A673 (cell line): ENCODE measurements around the gene RCBTB2. TPM values are rescaled to one million over a fixed set of nuclear protein-coding genes. Genes with fewer than 3 reads are reported as not detected.

ENCODE experiments used
- BruUV-seq: library from RNA; stranded (reverse); fragments of 400-500 nt; replicated peaks from 2 replicates; lab custom pipeline; 2021; lab: Mats Ljungman, UMichigan
- CTCF ChIA-PET: fragments of 300-600 bp; sonication (Branson Sonifier 250); formaldehyde crosslinking; loops from one replicate; lab custom pipeline; 2022; ENCODE audit warnings: antibody characterized with exemption; lab: Charles Lee
- POLR2A ChIA-PET: fragments of 300-600 bp; sonication (Branson Sonifier 250); formaldehyde crosslinking; loops from one replicate; lab custom pipeline; 2022; ENCODE audit warnings: antibody characterized with exemption; ENCODE audit not compliant: low non-redundant PET; lab: Charles Lee
- DNase-seq: peaks from one replicate; pipeline ENCODE4 v3.0.0-alpha.2; 2015; ENCODE audit warnings: low spot score
- H3K27ac ChIP-seq: fragments of 200-600 bp; sonication (generic); 2 replicates; pipeline ENCODE4 v1.5.1; 2016; ENCODE audit warnings: mixed run types, low read depth, mild to moderate bottlenecking, mixed read lengths, antibody characterized with exemption, low read length; ENCODE audit not compliant: poor library complexity, severe bottlenecking
- H3K27me3 ChIP-seq: fragments of 200-600 bp; sonication (generic); replicated peaks from 2 replicates; pipeline ENCODE4 v1.6.1; 2017; ENCODE audit warnings: mixed run types, low read depth, mild to moderate bottlenecking, mixed read lengths, antibody characterized with exemption, low read length; ENCODE audit not compliant: insufficient read depth, poor library complexity
- H3K36me3 ChIP-seq: fragments of 200-600 bp; sonication (generic); 2 replicates; pipeline ENCODE4 v1.6.1; 2016; ENCODE audit warnings: mixed run types, mild to moderate bottlenecking, mixed read lengths, antibody characterized with exemption, low read length; ENCODE audit not compliant: insufficient read depth, poor library complexity, severe bottlenecking
- H3K4me1 ChIP-seq: fragments of 200-600 bp; sonication (generic); 2 replicates; pipeline ENCODE4 v1.6.1; 2017; ENCODE audit warnings: mixed run types, mild to moderate bottlenecking, mixed read lengths, antibody characterized with exemption, low read length; ENCODE audit not compliant: insufficient read depth, poor library complexity, severe bottlenecking
- H3K4me3 ChIP-seq: fragments of 200-600 bp; sonication (generic); 2 replicates; pipeline ENCODE4 v1.5.1; 2016; ENCODE audit warnings: low read depth, mixed run types, mild to moderate bottlenecking, mixed read lengths, low read length; ENCODE audit not compliant: poor library complexity, severe bottlenecking
- H3K9me3 ChIP-seq: fragments of 200-600 bp; sonication (generic); 2 replicates; pipeline ENCODE4 v1.6.1; 2016; ENCODE audit warnings: mixed run types, low read depth, mild to moderate bottlenecking, mixed read lengths, antibody characterized with exemption, low read length; ENCODE audit not compliant: poor library complexity, severe bottlenecking
- EZH2 ChIP-seq: fragments of 200-600 bp; sonication (generic); IDR thresholded peaks from 2 replicates; pipeline ENCODE4 v1.6.1; 2017; ENCODE audit warnings: borderline replicate concordance, low read depth, mild to moderate bottlenecking, mixed read lengths, antibody characterized with exemption, low read length; ENCODE audit not compliant: poor library complexity, severe bottlenecking
- intact Hi-C: fragments of 100-400 bp; cut with micrococcal nuclease; formaldehyde crosslinking; loops from one replicate; pipeline ENCODE4 v1.10.0; 2022; ENCODE audit not compliant: unreplicated experiment
- total RNA-seq: library from RNA; stranded (reverse); gene quantifications from 2 replicates; pipeline ENCODE4 v1.2.3, GENCODE V29; 2021
- TF ChIP-seq, protein P1 (sequence below): fragments of 300-800, 200-600 bp; sonication (generic); conservative IDR thresholded peaks from 2 replicates; pipeline ENCODE4 v1.5.1; 2017; ENCODE audit warnings: low read depth, mild to moderate bottlenecking, antibody characterized with exemption, low read length, moderate library complexity, mixed read lengths

Gene RCBTB2
- total RNA-seq, 1 experiment from 2014 or later = 6.3 TPM

- H3K4me1 ChIP-seq = no peaks in the 10 kb centered on the region
- no peaks in the 10 kb centered on the region for H3K36me3 ChIP-seq
- BruUV-seq = no TSS peak
- POLR2A ChIA-PET = no interaction called here
- no peak for DNase-seq
- H3K27ac ChIP-seq = no peak overlapping the region
- TF ChIP-seq, protein P1, sequence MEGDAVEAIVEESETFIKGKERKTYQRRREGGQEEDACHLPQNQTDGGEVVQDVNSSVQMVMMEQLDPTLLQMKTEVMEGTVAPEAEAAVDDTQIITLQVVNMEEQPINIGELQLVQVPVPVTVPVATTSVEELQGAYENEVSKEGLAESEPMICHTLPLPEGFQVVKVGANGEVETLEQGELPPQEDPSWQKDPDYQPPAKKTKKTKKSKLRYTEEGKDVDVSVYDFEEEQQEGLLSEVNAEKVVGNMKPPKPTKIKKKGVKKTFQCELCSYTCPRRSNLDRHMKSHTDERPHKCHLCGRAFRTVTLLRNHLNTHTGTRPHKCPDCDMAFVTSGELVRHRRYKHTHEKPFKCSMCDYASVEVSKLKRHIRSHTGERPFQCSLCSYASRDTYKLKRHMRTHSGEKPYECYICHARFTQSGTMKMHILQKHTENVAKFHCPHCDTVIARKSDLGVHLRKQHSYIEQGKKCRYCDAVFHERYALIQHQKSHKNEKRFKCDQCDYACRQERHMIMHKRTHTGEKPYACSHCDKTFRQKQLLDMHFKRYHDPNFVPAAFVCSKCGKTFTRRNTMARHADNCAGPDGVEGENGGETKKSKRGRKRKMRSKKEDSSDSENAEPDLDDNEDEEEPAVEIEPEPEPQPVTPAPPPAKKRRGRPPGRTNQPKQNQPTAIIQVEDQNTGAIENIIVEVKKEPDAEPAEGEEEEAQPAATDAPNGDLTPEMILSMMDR = no peak
- TF ChIP-seq EZH2 = no peak
- H3K27me3 ChIP-seq = peaks cover 16% of the 10 kb centered on the region
- no peak overlapping the region for H3K4me3 ChIP-seq
- H3K9me3 ChIP-seq = no peaks in the 10 kb centered on the region
- CTCF ChIA-PET = no interaction called here
- intact Hi-C loops = loop anchor here (10.0 kb wide), 1 partner anchor 344 kb away; the partner anchor contains the start of gene ITM2B
Observed at GRCh38 chr13:48578516-48579164, 45.8 kb upstream of the RCBTB2 start.

- no peaks in the 10 kb centered on the region for H3K36me3 ChIP-seq
- ChIA-PET POLR2A (no interaction called here), CTCF (no interaction called here)
- H3K4me3 ChIP-seq = no peak overlapping the region
- peaks cover 2% of the 10 kb centered on the region for H3K4me1 ChIP-seq
- no peak for TF ChIP-seq EZH2
- TF ChIP-seq, protein P1 = no peak
- no peaks in the 10 kb centered on the region for H3K9me3 ChIP-seq
- peaks cover under 1% of the 10 kb centered on the region for H3K27me3 ChIP-seq
- DNase-seq = no peak
- intact Hi-C loops = loop anchor here (10.0 kb wide), 1 partner anchor 342 kb away; the partner anchor contains the start of gene ITM2B
- H3K27ac ChIP-seq = no peak overlapping the region
- no TSS peak for BruUV-seq
Observed at GRCh38 chr13:48576448-48577010, 43.6 kb upstream of the RCBTB2 start.

- no TSS peak for BruUV-seq
Observed at GRCh38 chr13:48575031-48575430, 42.2 kb upstream of the RCBTB2 start.

More at GRCh38 chr13:48575031-48575430, 42.2 kb upstream of the RCBTB2 start:
- ChIA-PET POLR2A (no interaction called here), CTCF (no interaction called here)
- TF ChIP-seq, protein P1 = no peak
- no peak for TF ChIP-seq EZH2
- no peak overlapping the region for H3K4me3 ChIP-seq
- H3K9me3 ChIP-seq = no peaks in the 10 kb centered on the region
- H3K27ac ChIP-seq = no peak overlapping the region
- H3K4me1 ChIP-seq = peaks cover 7% of the 10 kb centered on the region
- no peaks in the 10 kb centered on the region for H3K27me3 ChIP-seq
- no peak for DNase-seq
- intact Hi-C loops = loop anchor here (10.0 kb wide), 1 partner anchor 340 kb away; the partner anchor contains the start of gene ITM2B
- H3K36me3 ChIP-seq = no peaks in the 10 kb centered on the region
